Hematopoietic multipotent progenitor cell treated with erythropoietin and hydrocortisone succinate and interleukin-3 and kit ligand, for 15 days (in vitro differentiated cells): ENCODE data around the gene SV2C.

Experiments used
- DNase-seq: peaks from one replicate; pipeline ENCODE4 v3.0.0-alpha.2; 2015; ENCODE audit warnings: low spot score

SV2C gene

GRCh38 chr5:76165711-76166374 is 82.7 kb downstream of the SV2C start:
- no peak for DNase-seq

DNA sequence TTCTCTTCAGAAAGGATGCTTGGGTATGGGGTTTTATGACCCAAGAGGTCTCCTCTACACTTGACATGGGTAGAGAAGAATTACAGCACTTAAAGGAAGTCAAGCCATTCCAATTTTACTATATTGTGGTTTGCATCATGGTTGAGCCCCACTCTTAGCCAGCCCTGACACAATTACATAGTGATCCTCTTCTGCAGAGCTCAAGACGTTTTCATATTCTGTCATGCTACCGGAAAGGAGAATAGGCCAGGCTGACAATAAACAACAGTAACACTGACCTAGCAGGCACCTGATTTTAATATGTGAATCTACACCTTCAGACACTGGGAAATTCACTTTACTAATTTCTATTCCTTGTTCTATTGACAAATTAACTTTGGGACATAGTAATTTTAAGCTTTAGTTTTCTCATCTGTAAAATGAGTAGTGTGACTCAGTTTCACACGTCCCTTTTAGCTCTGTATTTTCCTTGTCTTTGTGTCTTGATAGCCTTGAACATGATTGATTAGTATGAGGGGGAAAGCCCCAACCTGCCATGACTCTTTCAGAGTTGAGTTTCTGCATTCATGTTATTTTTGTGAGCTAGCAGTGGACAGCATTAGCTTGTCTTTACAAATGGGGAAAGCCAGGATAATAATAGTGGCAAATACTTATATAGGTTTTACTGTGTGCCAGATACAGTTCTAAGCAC is 83.8 kb downstream of the SV2C start:
- DNase-seq: no peak

- no peak for DNase-seq
These were observed 86.1 kb downstream of the SV2C start for GRCh38 chr5:76169146-76169905.

DNA sequence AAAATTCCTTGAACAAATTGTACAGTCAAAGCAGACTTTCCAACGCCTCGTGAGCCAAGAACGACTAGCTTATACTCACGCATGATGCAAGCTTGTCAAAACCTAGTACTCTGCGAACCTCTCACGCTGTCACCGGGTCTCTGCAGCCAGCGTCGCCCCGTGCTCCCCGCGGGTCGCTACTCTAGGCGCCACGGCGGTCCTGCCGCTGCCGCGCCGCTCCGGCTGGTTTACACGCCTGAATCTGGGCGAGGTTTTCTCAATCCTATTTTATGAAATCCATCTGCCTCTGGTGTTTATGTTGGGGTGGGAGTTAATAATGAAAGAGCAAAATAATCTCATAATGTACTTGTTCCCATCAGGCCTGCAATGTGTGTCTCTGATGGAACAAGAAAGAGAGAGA is 90.9 kb downstream of the SV2C start:
- no peak for DNase-seq

DNA sequence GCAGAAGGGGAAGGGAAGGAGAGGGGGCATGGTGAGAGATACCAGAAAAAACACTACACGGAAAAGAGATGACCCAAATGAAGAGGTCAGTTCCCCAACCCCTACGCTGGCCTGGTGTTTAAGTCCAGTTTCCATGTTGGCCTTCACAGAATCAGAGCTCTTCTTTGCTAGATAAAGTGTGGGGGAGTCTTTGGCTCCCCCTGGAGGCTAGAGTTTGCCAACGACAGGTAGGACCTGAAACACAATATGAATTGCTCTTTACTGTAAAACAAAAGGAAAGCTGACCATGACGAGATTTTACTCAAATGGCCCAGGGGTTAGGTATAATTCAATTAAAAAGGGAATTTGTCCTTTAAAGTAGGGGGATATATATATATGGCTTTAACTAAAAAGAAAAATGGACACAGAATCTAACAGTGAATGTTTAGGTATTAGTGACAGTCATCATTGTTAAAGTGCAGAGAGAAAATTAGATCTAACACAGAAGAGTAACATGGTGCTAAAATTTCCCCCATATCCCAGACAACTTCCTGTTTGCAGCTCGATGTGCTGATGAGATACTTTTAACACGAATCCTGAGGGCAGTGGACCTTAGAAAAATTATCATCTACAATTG is 92.0 kb downstream of the SV2C start:
- peak; percentile 48 for DNase-seq

- no peak for DNase-seq
These were observed 92.7 kb downstream of the SV2C start for GRCh38 chr5:76175821-76176403.

GRCh38 chr5:76177978-76178377 is 94.8 kb downstream of the SV2C start:
- no peak for DNase-seq

DNA sequence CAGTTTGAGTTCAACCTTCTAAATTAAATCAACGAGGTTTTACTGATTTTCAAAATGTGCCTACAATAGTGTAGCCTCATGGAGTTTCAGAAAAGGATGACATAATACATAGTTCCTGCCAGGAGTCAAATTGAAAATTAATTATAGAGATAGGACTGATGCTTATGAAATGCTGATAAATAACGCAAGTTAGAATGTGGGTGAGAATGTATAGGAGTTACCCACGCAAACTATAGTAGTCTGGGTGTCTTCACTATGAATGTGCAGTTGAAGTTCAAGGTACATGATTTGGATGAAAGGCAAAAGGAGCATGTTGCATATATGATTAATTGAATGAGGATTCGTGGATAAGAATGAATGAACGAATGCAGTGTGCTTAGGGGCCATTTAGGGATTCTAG is 95.7 kb downstream of the SV2C start:
- no peak for DNase-seq

DNA sequence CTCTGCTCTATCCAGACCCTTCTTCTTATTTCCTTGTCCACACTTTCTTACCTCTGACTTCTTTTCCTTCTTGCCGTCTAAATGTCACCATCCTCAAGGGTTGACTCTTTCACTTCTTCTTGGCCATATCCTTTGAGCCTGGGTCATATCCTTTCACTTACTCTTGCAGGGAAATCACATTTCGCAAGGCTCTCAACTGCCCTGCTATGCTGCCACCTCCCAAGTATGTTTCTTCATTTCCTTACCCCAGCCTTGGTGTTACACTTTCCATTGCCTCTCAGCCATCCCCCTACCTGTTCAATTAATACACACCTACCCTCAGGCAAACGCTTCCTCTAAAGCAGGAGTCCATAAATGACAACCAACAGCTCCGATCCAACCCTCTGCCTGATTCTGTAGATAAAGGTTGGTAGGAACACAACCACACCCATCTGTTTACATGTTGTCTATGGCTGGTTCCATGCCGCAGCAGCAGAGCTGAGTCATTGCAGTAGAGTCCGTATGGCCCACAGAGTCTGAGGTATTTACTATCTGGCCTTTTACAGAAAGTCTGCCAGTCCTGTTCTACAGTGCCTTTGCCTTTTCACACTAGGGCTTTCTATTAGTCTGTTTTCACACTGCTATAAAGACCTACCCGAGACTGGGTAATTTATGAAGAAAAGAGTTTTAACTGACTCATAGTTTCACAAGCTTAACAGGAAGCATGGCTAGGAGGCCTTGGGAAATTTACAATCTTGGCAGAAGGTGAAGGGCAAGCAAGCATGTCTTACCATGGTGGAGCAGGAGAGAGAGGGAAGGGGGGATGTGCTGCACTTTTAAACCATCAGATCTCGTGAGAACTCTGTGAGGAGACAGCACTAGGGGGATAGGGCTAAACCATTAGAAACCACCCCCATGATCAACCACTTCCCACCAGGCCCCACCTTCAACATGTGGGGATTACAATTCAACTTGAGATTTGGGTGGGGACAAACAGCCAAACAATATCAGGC is 97.9 kb downstream of the SV2C start:
- DNase-seq: peak; percentile 64

DNA sequence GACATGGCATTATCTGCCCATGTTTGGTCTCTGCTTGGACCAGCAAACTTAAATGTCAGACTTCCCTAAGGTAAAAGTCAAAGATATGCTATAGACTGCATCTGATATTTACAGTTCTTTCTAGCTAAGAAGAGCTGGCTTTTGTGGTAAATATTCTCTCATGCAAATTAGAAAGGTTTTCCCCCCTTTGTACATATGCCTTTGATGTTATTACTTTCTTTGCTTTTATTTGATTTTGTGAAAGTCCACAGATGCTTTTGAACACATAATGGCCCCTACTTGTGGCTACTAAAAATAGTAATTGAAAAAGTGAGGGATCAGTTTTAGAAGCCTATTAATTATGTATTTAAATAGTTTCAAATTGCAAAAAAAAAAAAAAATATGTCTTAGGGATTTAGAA is 104.2 kb downstream of the SV2C start:
- DNase-seq: no peak

DNA sequence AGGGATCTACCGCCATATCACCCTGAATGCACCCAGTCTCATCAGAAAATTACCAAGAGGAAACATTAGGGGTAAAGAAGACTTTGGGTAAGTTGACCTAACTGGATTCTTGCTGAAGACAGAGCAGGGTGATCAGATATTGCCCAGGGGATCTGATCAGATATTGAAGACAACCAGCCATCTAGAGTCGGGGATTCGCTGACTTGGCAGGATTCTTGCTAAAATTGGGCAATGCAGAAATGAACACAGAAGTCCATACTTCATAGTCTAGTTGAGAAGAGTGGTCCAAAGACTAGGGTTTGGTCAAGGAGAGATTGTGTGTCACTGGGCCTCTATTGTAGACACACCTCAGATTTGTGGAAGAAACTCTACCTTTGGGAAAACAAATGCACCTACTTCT is 107.2 kb downstream of the SV2C start:
- DNase-seq: no peak

GRCh38 chr5:76192837-76193236 is 109.7 kb downstream of the SV2C start:
- DNase-seq: no peak

GRCh38 chr5:76193635-76194034 is 110.5 kb downstream of the SV2C start:
- DNase-seq: no peak

DNA sequence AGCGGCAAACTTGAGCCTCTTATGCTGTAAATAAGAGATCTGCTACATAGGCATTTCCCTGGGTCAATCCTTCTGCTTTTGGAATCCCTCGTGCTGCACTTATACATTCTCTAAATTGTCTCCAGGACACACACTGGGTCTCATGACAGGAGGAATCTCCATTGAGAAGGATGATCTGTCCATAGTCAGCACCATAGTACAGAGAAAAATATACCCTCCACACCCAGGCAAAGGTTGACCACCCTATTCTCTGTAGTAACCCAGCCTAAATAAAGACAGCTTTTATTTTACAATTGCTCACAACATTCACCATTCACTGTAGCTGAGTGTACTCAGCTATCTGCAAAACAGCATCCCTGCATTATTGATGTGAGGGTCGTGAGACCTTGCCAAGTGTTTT is 111.2 kb downstream of the SV2C start:
- no peak for DNase-seq

DNA sequence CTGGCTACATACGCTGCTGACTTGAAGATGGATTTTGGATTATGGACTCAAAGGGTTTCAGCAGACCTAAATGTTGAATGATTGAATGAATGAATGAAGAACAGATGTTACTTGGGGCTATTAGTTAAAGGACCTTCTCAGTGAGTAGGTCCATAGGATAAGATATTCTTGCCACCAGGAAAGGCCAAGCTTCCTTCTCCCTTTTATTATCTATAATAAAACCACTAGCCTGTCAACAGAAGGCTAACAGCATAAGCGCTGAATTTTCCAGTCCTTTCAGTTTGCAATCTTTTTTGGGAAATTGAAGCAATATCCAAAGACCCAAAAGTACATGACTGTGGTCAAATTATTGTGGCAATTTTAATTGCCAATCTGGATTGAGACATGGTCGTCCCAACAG is 113.3 kb downstream of the SV2C start:
- DNase-seq: no peak

- DNase-seq: no peak
These were observed 113.8 kb downstream of the SV2C start for GRCh38 chr5:76196886-76197489.

- DNase-seq: no peak
These were observed 114.5 kb downstream of the SV2C start for GRCh38 chr5:76197726-76198125.

- no peak for DNase-seq
These were observed 116.4 kb downstream of the SV2C start for GRCh38 chr5:76199336-76200318.

- no peak for DNase-seq
These were observed 119.0 kb downstream of the SV2C start for GRCh38 chr5:76202182-76202581.

DNA sequence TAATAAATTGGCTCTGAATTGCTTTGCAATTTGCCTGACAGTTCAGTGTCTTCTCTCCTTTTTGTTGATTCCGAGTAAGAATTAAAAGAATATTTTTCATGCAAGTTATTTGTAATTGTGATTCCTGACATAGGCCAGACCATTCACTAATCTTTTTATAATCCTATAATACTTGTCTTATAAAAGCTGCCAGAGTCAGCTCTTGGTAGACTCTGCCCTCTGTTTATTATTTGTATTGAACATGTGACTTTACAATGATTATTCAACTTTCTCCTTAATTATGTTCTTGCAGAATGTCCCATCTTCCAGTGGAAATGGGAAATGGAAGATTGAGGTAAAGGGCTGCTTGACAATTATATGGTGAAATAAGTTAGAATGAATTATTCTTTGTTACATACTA is 121.0 kb downstream of the SV2C start:
- DNase-seq: no peak
